A549 treated with CpdA at 1 μM for 4 hours (cell line): ENCODE measurements around the gene HERPUD1. TPM values are rescaled to one million over a fixed set of nuclear protein-coding genes. Genes with fewer than 3 reads are reported as not detected.

ENCODE experiments used
- total RNA-seq: library from RNA; stranded (reverse); fragments of 200-300 nt; extraction: Qiagen RNA extraction; gene quantifications from 5 replicates; pipeline ENCODE4 v1.2.3, GENCODE V29; 2022; ENCODE audit warnings: low read depth

The HERPUD1 gene, protein sequence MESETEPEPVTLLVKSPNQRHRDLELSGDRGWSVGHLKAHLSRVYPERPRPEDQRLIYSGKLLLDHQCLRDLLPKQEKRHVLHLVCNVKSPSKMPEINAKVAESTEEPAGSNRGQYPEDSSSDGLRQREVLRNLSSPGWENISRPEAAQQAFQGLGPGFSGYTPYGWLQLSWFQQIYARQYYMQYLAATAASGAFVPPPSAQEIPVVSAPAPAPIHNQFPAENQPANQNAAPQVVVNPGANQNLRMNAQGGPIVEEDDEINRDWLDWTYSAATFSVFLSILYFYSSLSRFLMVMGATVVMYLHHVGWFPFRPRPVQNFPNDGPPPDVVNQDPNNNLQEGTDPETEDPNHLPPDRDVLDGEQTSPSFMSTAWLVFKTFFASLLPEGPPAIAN
- 105 to 181 TPM (median 127 TPM) in 5 replicates for total RNA-seq

DNA sequence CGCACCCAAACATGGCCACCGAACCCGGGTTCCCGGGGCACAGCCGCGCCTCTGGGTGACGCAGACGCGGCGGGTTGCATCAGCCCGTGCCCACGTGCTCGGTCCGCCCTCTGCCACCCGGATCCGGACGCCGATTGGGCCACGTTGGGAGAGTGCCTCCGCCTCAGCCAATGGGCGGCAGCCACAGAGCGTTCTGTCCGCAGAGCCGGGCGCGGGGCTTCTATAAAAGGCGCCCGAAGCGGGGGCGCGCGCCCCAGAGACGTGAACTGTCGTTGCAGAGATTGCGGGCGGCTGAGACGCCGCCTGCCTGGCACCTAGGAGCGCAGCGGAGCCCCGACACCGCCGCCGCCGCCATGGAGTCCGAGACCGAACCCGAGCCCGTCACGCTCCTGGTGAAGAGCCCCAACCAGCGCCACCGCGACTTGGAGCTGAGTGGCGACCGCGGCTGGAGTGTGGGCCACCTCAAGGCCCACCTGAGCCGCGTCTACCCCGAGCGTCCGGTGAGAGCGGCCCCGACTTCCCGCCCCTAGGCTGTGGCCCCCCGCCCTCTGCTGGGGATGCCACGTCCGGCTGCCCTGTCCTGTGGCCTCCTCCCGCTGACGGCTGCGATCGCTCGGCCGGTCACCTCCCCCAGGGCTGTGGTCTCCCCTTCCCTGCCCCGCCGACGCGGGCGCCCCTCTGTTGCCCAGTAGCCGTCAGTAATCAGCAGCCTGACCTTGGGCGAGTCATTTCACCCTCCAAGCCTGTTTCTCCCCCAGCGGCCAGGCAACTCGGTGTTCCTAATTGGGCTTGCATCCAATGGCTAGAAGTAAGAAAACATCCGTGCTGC is at the start of gene HERPUD1:
Gene HERPUD1, plus strand, starts transcription at position 251 of the 829 bp plus-strand sequence. Its CDS starts 103 bp downstream, at position 354.

DNA sequence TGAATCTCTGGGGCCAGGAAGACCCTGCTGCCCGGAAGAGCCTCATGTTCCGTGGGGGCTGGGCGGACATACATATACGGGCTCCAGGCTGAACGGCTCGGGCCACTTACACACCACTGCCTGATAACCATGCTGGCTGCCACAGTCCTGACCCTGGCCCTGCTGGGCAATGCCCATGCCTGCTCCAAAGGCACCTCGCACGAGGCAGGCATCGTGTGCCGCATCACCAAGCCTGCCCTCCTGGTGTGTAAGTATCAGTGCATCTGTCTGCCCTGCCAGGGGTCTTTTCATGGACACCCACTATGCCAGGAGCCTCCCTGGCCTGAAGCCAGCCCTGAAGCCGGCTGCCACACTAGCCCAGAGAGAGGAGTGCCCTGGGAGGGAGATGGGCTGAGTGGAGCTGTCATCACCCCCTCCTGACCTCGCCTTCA is 29.9 kb downstream of the HERPUD1 start, which contains the start of gene CETP:
Gene CETP, plus strand, starts transcription at position 100 of the 431 bp plus-strand sequence. Its CDS starts 30 bp downstream, at position 130.

DNA sequence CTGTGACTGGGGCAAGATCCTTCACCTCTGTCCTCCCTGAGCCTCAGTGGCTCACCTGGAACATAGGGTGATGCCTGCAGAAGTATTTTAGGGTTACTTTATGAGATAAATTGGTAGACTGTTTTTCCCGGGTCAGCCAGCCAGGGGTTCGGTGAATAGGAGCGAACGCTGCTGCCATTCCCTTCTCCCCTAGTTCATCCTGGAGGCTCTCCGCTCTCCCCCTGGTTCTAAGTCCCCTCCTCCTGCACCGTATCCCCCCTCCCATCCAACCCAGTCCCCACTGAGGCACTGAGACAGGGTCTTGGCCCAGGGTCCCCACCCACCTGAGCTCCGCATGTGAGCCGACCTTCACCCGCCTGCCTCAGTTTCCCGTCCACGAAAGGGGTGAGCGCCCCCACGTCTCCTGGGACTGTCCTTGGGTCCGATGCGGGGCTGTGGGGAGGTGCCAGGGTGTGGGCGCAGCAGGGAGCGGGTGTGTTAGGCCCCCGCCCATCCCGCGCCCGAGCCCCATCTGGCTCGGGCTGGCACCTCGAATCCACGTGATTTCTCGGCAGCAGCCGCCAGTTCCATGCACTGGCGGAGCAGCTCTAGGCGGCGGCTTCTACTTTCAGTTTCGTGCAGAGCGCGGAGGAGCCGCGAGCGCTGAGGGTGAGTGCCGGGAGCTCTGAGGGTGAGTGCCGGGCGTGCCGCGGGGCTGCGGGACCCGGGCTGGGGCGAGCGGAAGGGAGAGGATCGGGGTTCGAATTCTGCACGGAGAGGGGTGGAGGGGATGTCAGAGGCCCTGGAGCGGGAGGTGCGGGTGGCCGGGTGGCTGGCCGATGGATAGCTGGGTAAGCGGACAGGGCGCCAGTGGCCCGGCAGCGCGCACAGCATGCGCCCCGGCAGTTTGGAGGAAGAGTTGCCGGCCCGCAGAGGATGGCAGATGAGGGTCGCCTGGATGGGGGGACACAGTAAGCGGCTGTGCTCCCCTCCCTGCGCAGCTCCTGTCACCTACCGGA is 57.3 kb downstream of the HERPUD1 start, which contains the start of gene NLRC5:
Gene NLRC5, plus strand, starts transcription at position 610 of the 998 bp plus-strand sequence. CDS start 31,156 bp downstream, outside the sequence.

Other genes starting within 250 kb of the HERPUD1 start
- gene MT1X, start 249.7 kb upstream of the HERPUD1 start, total RNA-seq = 152 to 245 TPM (median 180 TPM) in 5 replicates
- 80.5 to 105 TPM (median 103 TPM) in 5 replicates for gene NUP93, start 202.0 kb upstream of the HERPUD1 start, total RNA-seq
- not detected in 5 replicates for gene SLC12A3, start 66.9 kb upstream of the HERPUD1 start, total RNA-seq
- gene CETP, start 29.8 kb downstream of the HERPUD1 start, total RNA-seq = not detected in 5 replicates
- 3.3 to 6.9 TPM (median 4.1 TPM) in 5 replicates for gene NLRC5, start 57.4 kb downstream of the HERPUD1 start, total RNA-seq
- 37.0 to 47.1 TPM (median 43.3 TPM) in 5 replicates for gene CPNE2, start 160.4 kb downstream of the HERPUD1 start, total RNA-seq